ENCODE measurements around the gene ATP1B1.

DNA sequence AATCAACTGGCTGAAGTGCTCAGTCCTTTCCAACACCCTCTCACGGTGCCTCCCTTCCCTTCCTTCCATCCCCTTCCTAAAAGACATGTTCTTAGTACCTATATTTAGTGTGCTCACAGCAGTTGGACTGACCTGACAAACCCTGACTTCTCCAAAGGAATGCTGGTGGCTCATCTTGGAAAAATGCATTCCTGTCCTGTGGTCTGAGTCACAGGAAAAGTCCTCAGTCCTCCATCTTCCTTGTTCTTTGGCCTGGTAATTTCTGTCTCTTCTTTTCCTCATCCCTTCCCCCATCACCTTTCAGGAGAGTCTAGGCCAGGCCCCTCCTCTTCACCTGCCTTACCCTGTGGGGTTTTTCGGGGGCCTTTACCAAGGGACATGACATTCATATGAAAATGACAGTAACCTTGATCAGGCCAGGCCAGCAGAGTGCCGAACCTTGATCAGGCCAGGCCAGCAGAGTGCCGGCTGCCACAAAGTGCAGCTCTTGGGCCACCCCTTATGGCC lies 7.2 kb downstream of the ATP1B1 start:
- TF ChIP-seq EZH2 (IDR thresholded peaks at IDR 0.05; ENCODE audit: low read length) = no peak
- TF ChIP-seq, protein P1, sequence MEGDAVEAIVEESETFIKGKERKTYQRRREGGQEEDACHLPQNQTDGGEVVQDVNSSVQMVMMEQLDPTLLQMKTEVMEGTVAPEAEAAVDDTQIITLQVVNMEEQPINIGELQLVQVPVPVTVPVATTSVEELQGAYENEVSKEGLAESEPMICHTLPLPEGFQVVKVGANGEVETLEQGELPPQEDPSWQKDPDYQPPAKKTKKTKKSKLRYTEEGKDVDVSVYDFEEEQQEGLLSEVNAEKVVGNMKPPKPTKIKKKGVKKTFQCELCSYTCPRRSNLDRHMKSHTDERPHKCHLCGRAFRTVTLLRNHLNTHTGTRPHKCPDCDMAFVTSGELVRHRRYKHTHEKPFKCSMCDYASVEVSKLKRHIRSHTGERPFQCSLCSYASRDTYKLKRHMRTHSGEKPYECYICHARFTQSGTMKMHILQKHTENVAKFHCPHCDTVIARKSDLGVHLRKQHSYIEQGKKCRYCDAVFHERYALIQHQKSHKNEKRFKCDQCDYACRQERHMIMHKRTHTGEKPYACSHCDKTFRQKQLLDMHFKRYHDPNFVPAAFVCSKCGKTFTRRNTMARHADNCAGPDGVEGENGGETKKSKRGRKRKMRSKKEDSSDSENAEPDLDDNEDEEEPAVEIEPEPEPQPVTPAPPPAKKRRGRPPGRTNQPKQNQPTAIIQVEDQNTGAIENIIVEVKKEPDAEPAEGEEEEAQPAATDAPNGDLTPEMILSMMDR (optimal IDR thresholded peaks at IDR 0.05 in 1 of 3, IDR thresholded peaks at IDR 0.05 in 1 of 3, conservative IDR thresholded peaks at IDR 0.05 in 1 of 3; ENCODE audit: extremely low read depth in 1 of 3, insufficient read depth in 2 of 3, low read length in 3 of 3) = no peak
